WTC11 (cell line): ENCODE measurements around the gene TMEM18. TPM values are rescaled to one million over a fixed set of nuclear protein-coding genes. Genes with fewer than 3 reads are reported as not detected.

Source experiments
- ATAC-seq: fragments of 200-7000 bp; cut with Tn5 transposase; 2 replicates; pipeline ENCODE4 v1.10.0; 2021; ENCODE audit warnings: mild to moderate bottlenecking, moderate library complexity
- CTCF ChIA-PET: fragments of 300-600 bp; sonication (Branson Sonifier 250); formaldehyde crosslinking; loops from one replicate; lab custom pipeline; 2021; ENCODE audit warnings: antibody characterized with exemption; lab: Charles Lee
- POLR2A ChIA-PET: fragments of 350-600 bp; sonication (Branson Sonifier 250); formaldehyde crosslinking; loops from one replicate; lab custom pipeline; 2021; ENCODE audit warnings: antibody characterized with exemption; lab: Charles Lee
- DNase-seq: peaks from one replicate; pipeline ENCODE4 v3.0.0; 2021; ENCODE audit warnings: low spot score
- H3K27ac Mint-ChIP-seq: 2 replicates; pipeline ENCODE4 v1.8.0; 2021; ENCODE audit warnings: mixed read lengths
- H3K27me3 Mint-ChIP-seq: 2 replicates; pipeline ENCODE4 v1.8.0; 2021; ENCODE audit warnings: low read depth, mild to moderate bottlenecking, moderate library complexity, mixed read lengths
- H3K36me3 Mint-ChIP-seq: 2 replicates; pipeline ENCODE4 v1.8.0; 2021; ENCODE audit warnings: mixed read lengths
- H3K4me1 Mint-ChIP-seq: 2 replicates; pipeline ENCODE4 v1.8.0; 2022; ENCODE audit warnings: mixed read lengths
- H3K4me3 Mint-ChIP-seq: 2 replicates; pipeline ENCODE4 v1.8.0; 2021; ENCODE audit warnings: mild to moderate bottlenecking, moderate library complexity, mixed read lengths
- H3K9me3 Mint-ChIP-seq: 2 replicates; pipeline ENCODE4 v1.8.0; 2021; ENCODE audit warnings: mixed read lengths
- ATF2 ChIP-seq: sonication (generic); formaldehyde crosslinking; IDR thresholded peaks from 2 replicates; pipeline ENCODE4 v1.8.1; 2022; ENCODE audit warnings: low read depth, missing genetic modification reagents, borderline replicate concordance
- CDX4 ChIP-seq: fragments of 250-450 bp; sonication (Bioruptor Pico); IDR thresholded peaks from 2 replicates; pipeline ENCODE4 v1.9.0; 2021; ENCODE audit warnings: moderate library complexity, mild to moderate bottlenecking, inconsistent platforms, borderline replicate concordance
- E2F1 ChIP-seq: sonication (generic); formaldehyde crosslinking; IDR thresholded peaks from 2 replicates; pipeline ENCODE4 v1.8.0; 2022; ENCODE audit warnings: mild to moderate bottlenecking, missing genetic modification reagents
- ETV6 ChIP-seq: sonication (generic); formaldehyde crosslinking; IDR thresholded peaks from 2 replicates; pipeline ENCODE4 v1.8.1; 2022; ENCODE audit warnings: mild to moderate bottlenecking, missing genetic modification reagents
- FOXP1 ChIP-seq: sonication (generic); formaldehyde crosslinking; IDR thresholded peaks from 2 replicates; pipeline ENCODE4 v1.8.0; 2022; ENCODE audit warnings: missing genetic modification reagents, mild to moderate bottlenecking, moderate library complexity, borderline replicate concordance
- HMGA2 ChIP-seq: fragments of 250-450 bp; sonication (Bioruptor Pico); IDR thresholded peaks from 2 replicates; pipeline ENCODE4 v1.4.0; 2021; ENCODE audit warnings: mild to moderate bottlenecking, moderate library complexity
- JUN ChIP-seq: sonication (generic); formaldehyde crosslinking; IDR thresholded peaks from 2 replicates; pipeline ENCODE4 v1.8.0; 2023; ENCODE audit warnings: mild to moderate bottlenecking, missing genetic modification reagents
- NFE2L1 ChIP-seq: sonication (generic); formaldehyde crosslinking; IDR thresholded peaks from 2 replicates; pipeline ENCODE4 v1.8.1; 2023; ENCODE audit warnings: missing genetic modification reagents
- NR1H2 ChIP-seq: sonication (generic); formaldehyde crosslinking; IDR thresholded peaks from 2 replicates; pipeline ENCODE4 v1.9.0; 2021; ENCODE audit warnings: mild to moderate bottlenecking, moderate library complexity, missing genetic modification reagents
- NR3C1 ChIP-seq: sonication (generic); formaldehyde crosslinking; conservative IDR thresholded peaks from 2 replicates; pipeline ENCODE4 v1.8.1; 2023; ENCODE audit warnings: low read depth, mild to moderate bottlenecking, missing genetic modification reagents
- OVOL2 ChIP-seq: fragments of 250-450 bp; sonication (Bioruptor Pico); IDR thresholded peaks from 2 replicates; pipeline ENCODE4 v1.9.0; 2021; ENCODE audit warnings: mild to moderate bottlenecking, borderline replicate concordance
- RORB ChIP-seq: fragments of 250-450 bp; sonication (Bioruptor Pico); IDR thresholded peaks from 2 replicates; pipeline ENCODE4 v1.9.0; 2021; ENCODE audit warnings: mild to moderate bottlenecking
- STAT6 ChIP-seq: sonication (generic); formaldehyde crosslinking; conservative IDR thresholded peaks from 2 replicates; pipeline ENCODE4 v1.8.1; 2023; ENCODE audit warnings: mild to moderate bottlenecking, low read depth, missing genetic modification reagents, moderate library complexity
- TEAD1 ChIP-seq: sonication (generic); formaldehyde crosslinking; IDR thresholded peaks from 2 replicates; pipeline ENCODE4 v1.8.0; 2022; ENCODE audit warnings: mild to moderate bottlenecking, missing genetic modification reagents
- TEAD4 ChIP-seq: sonication (generic); formaldehyde crosslinking; IDR thresholded peaks from 2 replicates; pipeline ENCODE4 v1.8.0; 2022; ENCODE audit warnings: mild to moderate bottlenecking, missing genetic modification reagents
- USF2 ChIP-seq: sonication (generic); formaldehyde crosslinking; IDR thresholded peaks from 2 replicates; pipeline ENCODE4 v1.8.1; 2023; ENCODE audit warnings: mild to moderate bottlenecking, missing genetic modification reagents, moderate library complexity
- ZNF219 ChIP-seq: sonication (generic); formaldehyde crosslinking; IDR thresholded peaks from 2 replicates; pipeline ENCODE4 v1.8.0; 2023; ENCODE audit warnings: missing genetic modification reagents, mild to moderate bottlenecking, borderline replicate concordance
- ZNF281 ChIP-seq: sonication (generic); formaldehyde crosslinking; IDR thresholded peaks from 2 replicates; pipeline ENCODE4 v1.8.0; 2023; ENCODE audit warnings: mild to moderate bottlenecking, missing genetic modification reagents
- ZNF317 ChIP-seq: sonication (generic); formaldehyde crosslinking; IDR thresholded peaks from 2 replicates; pipeline ENCODE4 v1.8.1; 2023; ENCODE audit warnings: low read depth, mild to moderate bottlenecking, moderate library complexity, missing genetic modification reagents, borderline replicate concordance
- total RNA-seq: library from RNA; stranded (reverse); gene quantifications from 3 replicates; pipeline ENCODE4 v1.2.3, GENCODE V29; 2021

The TMEM18 gene
- total RNA-seq, 1 experiment from 2014 or later = 24.0 TPM

- no peak overlapping the region for H3K4me3 Mint-ChIP-seq
- POLR2A ChIA-PET = no interaction called here
Observed at GRCh38 chr2:689237-689636, 12.0 kb upstream of the TMEM18 start.

GRCh38 chr2:688504-689076 is 11.4 kb upstream of the TMEM18 start:
- no peaks in the 10 kb centered on the region for H3K4me1 Mint-ChIP-seq
- H3K27me3 Mint-ChIP-seq = peaks cover 24% of the 10 kb centered on the region
- no peak overlapping the region for H3K4me3 Mint-ChIP-seq
- ChIA-PET POLR2A (no interaction called here), CTCF (no interaction called here)
- DNase-seq = no peak
- H3K27ac Mint-ChIP-seq = no peak overlapping the region
- no peak for ATAC-seq
- peaks cover 44% of the 10 kb centered on the region for H3K9me3 Mint-ChIP-seq
- peaks cover 27% of the 10 kb centered on the region for H3K36me3 Mint-ChIP-seq
- no peak for TF ChIP-seq TEAD1
- TF ChIP-seq RORB (CRISPR knock-in tag) = no peak
- TF ChIP-seq STAT6 (CRISPR knock-in tag) = no peak
- TF ChIP-seq ZNF281 (CRISPR knock-in tag) = no peak
- no peak for TF ChIP-seq NR1H2 (CRISPR knock-in tag)
- TF ChIP-seq TEAD4 (CRISPR knock-in tag) = no peak
- no peak for TF ChIP-seq CDX4 (CRISPR knock-in tag)
- TF ChIP-seq USF2 (CRISPR knock-in tag) = no peak
- no peak for TF ChIP-seq NR3C1
- no peak for TF ChIP-seq ATF2 (CRISPR knock-in tag)
- no peak for TF ChIP-seq ZNF317 (CRISPR knock-in tag)
- no peak for TF ChIP-seq ZNF219 (CRISPR knock-in tag)
- no peak for TF ChIP-seq NFE2L1 (CRISPR knock-in tag)

More at GRCh38 chr2:689237-689636, 12.0 kb upstream of the TMEM18 start:
- CTCF ChIA-PET = no interaction called here
- ATAC-seq (no peak), DNase-seq (no peak)
- H3K9me3 Mint-ChIP-seq = peaks cover 37% of the 10 kb centered on the region
- TF ChIP-seq USF2 (CRISPR knock-in tag) (no peak), CDX4 (CRISPR knock-in tag) (no peak), NR3C1 (no peak), TEAD4 (CRISPR knock-in tag) (no peak), OVOL2 (CRISPR knock-in tag) (no peak), JUN (no peak), ETV6 (CRISPR knock-in tag) (no peak), HMGA2 (CRISPR knock-in tag) (no peak), ZNF317 (CRISPR knock-in tag) (no peak), E2F1 (no peak), FOXP1 (CRISPR knock-in tag) (no peak)
- TF ChIP-seq, all 79 proteins: peak for 0
- no peaks in the 10 kb centered on the region for H3K4me1 Mint-ChIP-seq
- H3K36me3 Mint-ChIP-seq = peaks cover 23% of the 10 kb centered on the region
- H3K27me3 Mint-ChIP-seq = peaks cover 24% of the 10 kb centered on the region
- H3K27ac Mint-ChIP-seq = no peak overlapping the region
